K562 (cell line): ENCODE data around the gene MRPS18B. TPM values are rescaled to one million over a fixed set of nuclear protein-coding genes. Genes with fewer than 3 reads are reported as not detected.

ENCODE experiments used
- ATAC-seq: fragments of 200-7000 bp; cut with Tn5 transposase; 3 replicates; pipeline ENCODE4 v1.9.1; 2020; ENCODE audit warnings: moderate library complexity
- BruUV-seq: library from RNA; stranded (reverse); fragments of 400-500 nt; replicated peaks from 2 replicates; lab custom pipeline; 2021; lab: Mats Ljungman, UMichigan
- CTCF ChIA-PET: fragments of 300-600 bp; formaldehyde crosslinking; extraction: SDS; loops from one replicate; lab custom pipeline; 2021; ENCODE audit warnings: low intra/inter-chr PET ratio; lab: Yijun Ruan, JAX
- POLR2A ChIA-PET: fragments of 300-600, 350-650 bp; sonication (Branson Sonifier 250); formaldehyde crosslinking; extraction: SDS; loops from one replicate; lab custom pipeline; 2021; ENCODE audit warnings: antibody characterized with exemption, inconsistent platforms; lab: Yijun Ruan, JAX
- DNase-seq, 4 experiments: peaks; one replicate each; pipeline versions ENCODE4 v3.0.0 to v3.0.0-alpha.2; 2011 to 2018; ENCODE audit warnings: low spot score in 3 of 4, mixed read lengths in 3 of 4; ENCODE audit errors: extremely low read depth in 1 of 4
- FAIRE-seq: peaks from 2 replicates; lab custom pipeline; 2011; peaks lifted over from hg19 to GRCh38; lab: Jason Lieb, UNC
- H2AFZ ChIP-seq: 2 replicates; pipeline ENCODE4 v1.6.0; 2011; ENCODE audit warnings: low read depth, low read length, control low read depth, inconsistent platforms
- H3K27ac ChIP-seq: fragments of 200-600 bp; 3 replicates; pipeline ENCODE4 v1.8.0; 2011; ENCODE audit warnings: low read depth, mild to moderate bottlenecking, control low read depth, inconsistent platforms, low read length, moderate library complexity, mixed read lengths; ENCODE audit errors: extremely low read depth
- H3K27me3 ChIP-seq, 2 experiments: fragments of 300-600 bp in 1 of 2; 2 replicates in 1 of 2; 3 replicates in 1 of 2; pipeline versions ENCODE4 v1.6.0 to v1.8.0; 2011; ENCODE audit warnings: inconsistent platforms in 2 of 2, low read length in 2 of 2, mild to moderate bottlenecking in 1 of 2, mixed read lengths in 1 of 2, moderate library complexity in 1 of 2; ENCODE audit not compliant: control insufficient read depth in 2 of 2, insufficient read depth in 2 of 2
- H3K36me3 ChIP-seq: fragments of 300-600 bp; 3 replicates; pipeline ENCODE4 v1.8.0; 2011; ENCODE audit warnings: mild to moderate bottlenecking, low read length, inconsistent platforms; ENCODE audit not compliant: control insufficient read depth, insufficient read depth
- H3K4me1 ChIP-seq, 2 experiments: fragments of 200-600 bp in 1 of 2; replicated peaks in 1 of 2; 2 replicates in 1 of 2; 3 replicates in 1 of 2; pipeline versions ENCODE4 v1.5.1 to v1.8.0; 2011; ENCODE audit warnings: inconsistent platforms in 2 of 2, low read length in 2 of 2, mild to moderate bottlenecking in 1 of 2, mixed read lengths in 1 of 2, moderate library complexity in 1 of 2; ENCODE audit not compliant: control insufficient read depth in 2 of 2, insufficient read depth in 2 of 2
- H3K4me2 ChIP-seq: 2 replicates; pipeline ENCODE4 v1.6.1; 2011; ENCODE audit warnings: low read length, control low read depth, inconsistent platforms, mixed read lengths; ENCODE audit not compliant: insufficient read depth
- H3K4me3 ChIP-seq: fragments of 200-600 bp; sonication (generic), shearing (Covaris generic); 2 replicates; pipeline ENCODE4 v1.5.1; 2016; ENCODE audit warnings: control low read depth, inconsistent platforms
- H3K79me2 ChIP-seq: fragments of 200-600 bp; 3 replicates; pipeline ENCODE4 v1.8.0; 2011; ENCODE audit warnings: low read length, inconsistent platforms; ENCODE audit not compliant: control insufficient read depth, insufficient read depth
- H3K9ac ChIP-seq, 2 experiments: 2 replicates each; pipeline versions ENCODE4 v1.6.0 to v1.6.1; 2011; ENCODE audit warnings: low read depth in 2 of 2, low read length in 2 of 2, control low read depth in 1 of 2, inconsistent platforms in 1 of 2, mild to moderate bottlenecking in 1 of 2, mixed read lengths in 1 of 2; ENCODE audit not compliant: insufficient read depth in 1 of 2
- H3K9me1 ChIP-seq: one replicate; pipeline ENCODE4 v1.6.0; 2011; ENCODE audit warnings: inconsistent platforms, mild to moderate bottlenecking, low read length, moderate library complexity; ENCODE audit not compliant: control insufficient read depth, insufficient read depth
- H3K9me3 ChIP-seq: replicated peaks from 2 replicates; pipeline ENCODE4 v1.5.1; 2011; ENCODE audit warnings: low read depth, low read length, inconsistent platforms; ENCODE audit not compliant: control insufficient read depth, insufficient read depth
- H4K20me1 ChIP-seq: replicated peaks from 2 replicates; pipeline ENCODE4 v1.6.1; 2011; ENCODE audit warnings: low read length, inconsistent platforms, mixed read lengths; ENCODE audit not compliant: control insufficient read depth, insufficient read depth
- ARNT ChIP-seq, 2 experiments: fragments of 450-650 bp; IDR thresholded peaks; 2 replicates each; pipeline ENCODE4 v1.6.1; 2016; ENCODE audit warnings: mild to moderate bottlenecking in 1 of 2
- BCL6 ChIP-seq: fragments of 250-450 bp; sonication (Bioruptor Pico); IDR thresholded peaks from 2 replicates; pipeline ENCODE4 v1.4.0; 2020
- CBFA2T2 ChIP-seq: fragments of 450-650 bp; conservative IDR thresholded peaks from 2 replicates; pipeline ENCODE4 v1.6.1; 2017; ENCODE audit warnings: mild to moderate bottlenecking
- FOXA1 ChIP-seq: fragments of 450-650 bp; IDR thresholded peaks from 2 replicates; pipeline ENCODE4 v1.6.1; 2016; ENCODE audit warnings: mild to moderate bottlenecking, borderline replicate concordance
- FOXA3 ChIP-seq, 2 experiments: fragments of 450-650 bp in 1 of 2; sonication (generic) in 1 of 2; formaldehyde crosslinking; IDR thresholded peaks in 1 of 2; conservative IDR thresholded peaks in 1 of 2; 2 replicates each; pipeline versions ENCODE4 v1.4.0 to v1.8.0; 2020 to 2022; ENCODE audit warnings: mild to moderate bottlenecking in 2 of 2, missing genetic modification reagents in 1 of 2
- KLF6 ChIP-seq: fragments of 250-450 bp; sonication (Bioruptor Pico); IDR thresholded peaks from 2 replicates; pipeline ENCODE4 v1.4.0; 2020; ENCODE audit warnings: mild to moderate bottlenecking, moderate library complexity, borderline replicate concordance
- NFRKB ChIP-seq: fragments of 450-650 bp; IDR thresholded peaks from 2 replicates; pipeline ENCODE4 v1.6.1; 2016; ENCODE audit warnings: low read depth
- NUFIP1 ChIP-seq: fragments of 450-650 bp; IDR thresholded peaks from 2 replicates; pipeline ENCODE4 v1.6.1; 2018; ENCODE audit not compliant: partially characterized antibody
- PTBP1 ChIP-seq: fragments of 200-400 bp; formaldehyde crosslinking; IDR thresholded peaks from 2 replicates; pipeline ENCODE4 v1.6.1; 2017; ENCODE audit warnings: low read depth, low read length
- SPI1 ChIP-seq: IDR thresholded peaks from 2 replicates; pipeline ENCODE4 v1.6.1; 2011; ENCODE audit warnings: low read depth, low read length, control low read depth, borderline replicate concordance
- TEAD4 ChIP-seq, 2 experiments: sonication (generic) in 1 of 2; formaldehyde crosslinking in 1 of 2; IDR thresholded peaks; 2 replicates each; pipeline versions ENCODE4 v1.6.1 to v1.8.0; 2012 to 2022; ENCODE audit warnings: borderline replicate concordance in 1 of 2, inconsistent platforms in 1 of 2, low read length in 1 of 2, mild to moderate bottlenecking in 1 of 2, missing genetic modification reagents in 1 of 2
- THRAP3 ChIP-seq: fragments of 450-650 bp; IDR thresholded peaks from 2 replicates; pipeline ENCODE4 v1.6.1; 2016; ENCODE audit warnings: mild to moderate bottlenecking, inconsistent platforms, borderline replicate concordance
- WGBS: fragments of 100-300 bp; shearing (Covaris generic); methylation state at CpG from one replicate; pipeline ENCODE4 v1.1.6; 2016; ENCODE audit warnings: low coverage, mixed read lengths; ENCODE audit not compliant: insufficient coverage; ENCODE audit errors: missing lambda C conversion rate; 5-methylcytosine and 5-hydroxymethylcytosine counted together
- in situ Hi-C: fragments of 300-500 bp; cut with MboI; formaldehyde crosslinking; loops from 4 replicates; pipeline ENCODE4 v1.15.0; 2018; ENCODE audit warnings: inconsistent platforms, mixed read lengths
- intact Hi-C: fragments of 100-400 bp; cut with micrococcal nuclease; formaldehyde crosslinking; loops from 2 replicates; pipeline ENCODE4 v1.14.2; 2022
- polyA plus RNA-seq, 8 experiments: library from polyadenylated mRNA; depleted of rRNA in 4 of 8; stranded (reverse) in 5 of 8; unstranded in 3 of 8; fragments of >200 nt; fragmentation: Nextera tagmentation in 2 of 8; fragmentation: Illumina TruSeq in 1 of 8; extraction: Ambion mirVana in 2 of 8; extraction: Trizol in 1 of 8; gene quantifications; 2 replicates each; pipeline versions ENCODE4 v1.2.1 to v1.2.3, GENCODE V29; 2011 to 2014; ENCODE audit warnings: inconsistent platforms in 1 of 8, missing spikeins in 1 of 8
- total RNA-seq, 7 experiments: library from RNA; depleted of rRNA in 6 of 7; stranded (reverse); fragments of >200 nt in 6 of 7; fragmentation: Illumina TruSeq in 2 of 7; extraction: Trizol in 2 of 7; gene quantifications; 2 replicates each; pipeline versions ENCODE4 v1.2.1 to v1.2.3, GENCODE V29; 2011 to 2021; ENCODE audit warnings: low replicate concordance in 1 of 7
- TF ChIP-seq, protein P1 (sequence below): conservative IDR thresholded peaks from 2 replicates; pipeline ENCODE4 v1.6.1; 2011; ENCODE audit warnings: low read depth, mild to moderate bottlenecking, low read length; ENCODE audit not compliant: control insufficient read depth

Gene MRPS18B
- total and polyA plus RNA-seq, 9 of the 15 experiments (the other 6 are each of a cell fraction or from before 2014, with no cell fraction given) = 132 to 383 (median 178) TPM

DNA sequence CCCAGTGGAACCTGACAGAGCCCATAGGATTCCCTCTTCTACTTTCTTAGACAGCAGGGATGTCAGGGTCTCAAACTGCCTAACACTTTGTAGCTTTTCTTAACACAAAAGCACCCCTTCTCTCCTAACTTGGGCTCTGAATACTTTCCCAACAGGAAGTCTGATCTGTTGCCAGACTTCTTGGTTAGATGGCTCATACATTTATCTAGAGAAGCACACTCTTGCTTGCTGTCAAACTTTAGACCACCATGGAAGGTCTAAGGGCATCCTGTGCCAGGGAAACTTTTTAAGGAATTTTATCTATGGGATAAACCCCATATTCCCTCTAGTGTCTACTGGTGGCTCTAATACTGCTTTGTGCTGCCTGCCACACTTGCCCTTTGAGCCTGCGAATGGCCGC lies 26.0 kb downstream of the MRPS18B start:
- ChIA-PET CTCF (no interaction called here), POLR2A (interaction anchor here (0.7 to 3.9 kb wide), 5 partner anchors 9 to 81 kb away, joined by 3 to 46 read pairs (median 3); no protein-coding TSS in a partner anchor)
- no peak overlapping the region for H3K4me3 ChIP-seq
- H3K27me3 ChIP-seq = no peaks in the 10 kb centered on the region
- H3K9ac ChIP-seq = peak overlapping the region in 1 of 2 experiments; percentile 7; a peak in 1 of 4 replicates
- H3K4me2 ChIP-seq = no peak overlapping the region
- ATAC-seq (no peak), DNase-seq (no peak), FAIRE-seq (no peak)
- H3K4me1 ChIP-seq = peaks cover 15 to 29% of the 10 kb centered on the region in 2 experiments
- H3K79me2 ChIP-seq = peaks cover 32% of the 10 kb centered on the region
- in situ Hi-C loops = no loop called here
- WGBS = 94% methylated on average over 2 of the region's 2 CpGs
- no peaks in the 10 kb centered on the region for H3K9me1 ChIP-seq
- no peaks in the 10 kb centered on the region for H4K20me1 ChIP-seq
- H3K9me3 ChIP-seq = no peaks in the 10 kb centered on the region; the same call in 1 of the 2 replicates
- no peak overlapping the region for H3K27ac ChIP-seq
- TF ChIP-seq ARNT (IDR thresholded peaks at IDR 0.05) (no peak), BCL6 (CRISPR knock-in tag) (no peak), NFRKB (no peak), NUFIP1 (no peak), KLF6 (no peak), FOXA1 (no peak), THRAP3 (no peak), SPI1 (no peak), TEAD4 (IDR thresholded peaks at IDR 0.05; ENCODE audit: low read length) (no peak), TEAD4 (CRISPR knock-in tag; IDR thresholded peaks at IDR 0.05; ENCODE audit: borderline replicate concordance) (no peak), FOXA3 (CRISPR knock-in tag; conservative IDR thresholded peaks at IDR 0.05 in 1 of 2, IDR thresholded peaks at IDR 0.05 in 1 of 2) (no peak), PTBP1 (no peak), CBFA2T2 (no peak)
- TF ChIP-seq, protein P1, sequence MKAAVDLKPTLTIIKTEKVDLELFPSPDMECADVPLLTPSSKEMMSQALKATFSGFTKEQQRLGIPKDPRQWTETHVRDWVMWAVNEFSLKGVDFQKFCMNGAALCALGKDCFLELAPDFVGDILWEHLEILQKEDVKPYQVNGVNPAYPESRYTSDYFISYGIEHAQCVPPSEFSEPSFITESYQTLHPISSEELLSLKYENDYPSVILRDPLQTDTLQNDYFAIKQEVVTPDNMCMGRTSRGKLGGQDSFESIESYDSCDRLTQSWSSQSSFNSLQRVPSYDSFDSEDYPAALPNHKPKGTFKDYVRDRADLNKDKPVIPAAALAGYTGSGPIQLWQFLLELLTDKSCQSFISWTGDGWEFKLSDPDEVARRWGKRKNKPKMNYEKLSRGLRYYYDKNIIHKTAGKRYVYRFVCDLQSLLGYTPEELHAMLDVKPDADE = no peak
- peaks cover 21% of the 10 kb centered on the region for H3K36me3 ChIP-seq
- H2AFZ ChIP-seq = no peak overlapping the region
- no TSS peak for BruUV-seq
- intact Hi-C loops = no loop called here
